Left ventricle myocardium inferior (tissue), 1 donor: ENCODE data around the gene C5orf52. TPM values are rescaled to one million over a fixed set of nuclear protein-coding genes. Genes with fewer than 3 reads are reported as not detected.
A peak's percentile ranks its signal among the peaks of the same experiment; 100 is the strongest.
"Not testable (repeated sequence)": the region's sequence is repeated elsewhere in the genome, so short reads cannot be mapped to it uniquely, and the experiment has no call there.

ENCODE experiments used
- DNase-seq: peaks from one replicate; pipeline ENCODE4 v3.0.0-alpha.2; 2020
- H3K27ac ChIP-seq: fragments of 200-600 bp; replicated peaks from 2 replicates; pipeline ENCODE4 v1.8.0; 2021
- H3K27me3 ChIP-seq: fragments of 200-600 bp; 2 replicates; pipeline ENCODE4 v1.8.0; 2021; ENCODE audit warnings: low read depth
- H3K36me3 ChIP-seq: fragments of 200-600 bp; 2 replicates; pipeline ENCODE4 v1.8.0; 2021
- H3K4me1 ChIP-seq: fragments of 200-600 bp; 2 replicates; pipeline ENCODE4 v1.8.0; 2021
- H3K4me3 ChIP-seq: fragments of 200-600 bp; 2 replicates; pipeline ENCODE4 v1.8.0; 2021; ENCODE audit warnings: mild to moderate bottlenecking, moderate library complexity
- H3K9me3 ChIP-seq: fragments of 200-600 bp; replicated peaks from 2 replicates; pipeline ENCODE4 v1.8.0; 2021
- CTCF ChIP-seq: fragments of 200-600 bp; IDR thresholded peaks from 2 replicates; pipeline ENCODE4 v1.8.0; 2021; ENCODE audit warnings: antibody characterized with exemption, mild to moderate bottlenecking, borderline replicate concordance
- intact Hi-C: fragments of 100-400 bp; cut with micrococcal nuclease; formaldehyde crosslinking; loops from one replicate; pipeline ENCODE4 v1.11.0; 2022
- total RNA-seq: library from RNA; stranded (reverse); fragmentation: NEBNext Ultra II Directional; extraction: Animal tissue kit (Norgen Biotek cat#: 25700); gene quantifications from one replicate; pipeline ENCODE4 v1.2.1, GENCODE V29; 2021
- donor health status: DM: no; HTN: yes; CAD: no; lungs with severe emphysema.

Gene C5orf52
- total RNA-seq, 1 donor from 2014 or later = not detected

DNA sequence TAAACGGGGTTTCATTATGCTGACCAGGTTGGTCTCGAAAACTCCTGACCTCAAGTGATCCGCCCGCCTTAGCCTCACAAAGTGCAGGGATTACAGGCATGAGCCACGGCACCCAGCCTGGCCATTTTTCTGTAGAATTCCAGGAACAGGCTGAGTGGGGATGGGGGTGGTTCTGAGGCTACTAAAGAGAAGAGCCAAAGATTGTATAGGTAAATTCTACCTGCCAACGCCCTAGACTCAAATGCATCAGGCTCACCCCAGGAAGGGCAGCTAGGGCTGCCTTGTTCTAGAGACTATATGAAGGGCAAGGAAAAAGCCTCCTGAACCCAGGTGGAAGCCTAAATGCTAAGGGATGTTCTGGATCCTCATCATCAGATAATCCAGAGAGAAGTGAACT, 1.6 kb upstream of the C5orf52 start:
- Histone ChIP-seq H3K9me3 (no peaks in the 10 kb centered on the region), H3K36me3 (no peaks in the 10 kb centered on the region), H3K4me1 (peaks cover 16% of the 10 kb centered on the region), H3K4me3 (no peak overlapping the region), H3K27ac (no peak overlapping the region), H3K27me3 (peaks cover 33% of the 10 kb centered on the region)
- TF ChIP-seq CTCF = no peak
- intact Hi-C loops = no loop called here
- no peak for DNase-seq

DNA sequence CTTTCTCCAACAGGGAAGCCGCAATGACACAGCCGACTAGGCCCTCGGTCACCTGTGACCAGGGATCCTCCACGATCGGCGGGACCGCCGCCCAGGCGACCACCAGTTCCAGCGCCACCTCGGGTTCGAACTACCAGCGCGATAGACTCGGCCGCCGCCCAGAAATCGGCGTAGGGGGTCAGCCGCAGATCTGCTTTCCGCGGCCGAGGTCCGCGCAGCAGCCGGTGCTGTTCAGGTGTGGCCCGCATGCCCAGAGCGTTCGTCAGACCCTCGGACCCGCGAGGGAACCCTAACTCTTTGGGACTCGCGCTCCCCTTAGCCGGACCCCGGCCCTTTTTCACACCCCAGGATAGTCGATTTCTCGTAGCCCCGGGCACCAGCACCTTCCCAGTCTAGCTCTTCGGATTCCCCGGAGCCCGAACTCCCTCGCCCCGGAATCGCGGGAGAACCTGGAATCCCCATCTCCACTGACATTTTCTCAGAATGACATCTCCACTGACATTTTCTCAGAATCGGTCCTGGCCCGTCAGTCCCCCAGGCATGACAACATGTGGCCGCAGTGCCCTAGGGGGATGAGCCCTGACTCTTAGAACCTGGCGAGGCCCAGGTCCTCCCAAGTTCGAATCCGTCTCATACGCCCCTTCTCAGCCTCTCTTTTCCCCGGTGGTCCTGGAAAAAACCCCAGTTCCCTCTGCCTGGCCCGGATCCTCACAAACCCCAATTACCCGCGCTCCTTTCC, 428 bp downstream of the C5orf52 start:
- Histone ChIP-seq H3K4me1 (peaks cover 16% of the 10 kb centered on the region), H3K27me3 (peaks cover 33% of the 10 kb centered on the region), H3K27ac (no peak overlapping the region), H3K4me3 (peak overlapping the region; percentile 75), H3K9me3 (no peaks in the 10 kb centered on the region), H3K36me3 (no peaks in the 10 kb centered on the region)
- DNase-seq = no peak
- no peak for TF ChIP-seq CTCF
- intact Hi-C loops = no loop called here

GRCh38 chr5:157672976-157673375, 1.6 kb downstream of the C5orf52 start:
- DNase-seq = no peak
- peaks cover 16% of the 10 kb centered on the region for H3K4me1 ChIP-seq
- H3K36me3 ChIP-seq = no peaks in the 10 kb centered on the region
- H3K4me3 ChIP-seq = no peak overlapping the region
- no peak overlapping the region for H3K27ac ChIP-seq
- peaks cover 33% of the 10 kb centered on the region for H3K27me3 ChIP-seq
- intact Hi-C loops = no loop called here
- H3K9me3 ChIP-seq = no peaks in the 10 kb centered on the region
- no peak for TF ChIP-seq CTCF

DNA sequence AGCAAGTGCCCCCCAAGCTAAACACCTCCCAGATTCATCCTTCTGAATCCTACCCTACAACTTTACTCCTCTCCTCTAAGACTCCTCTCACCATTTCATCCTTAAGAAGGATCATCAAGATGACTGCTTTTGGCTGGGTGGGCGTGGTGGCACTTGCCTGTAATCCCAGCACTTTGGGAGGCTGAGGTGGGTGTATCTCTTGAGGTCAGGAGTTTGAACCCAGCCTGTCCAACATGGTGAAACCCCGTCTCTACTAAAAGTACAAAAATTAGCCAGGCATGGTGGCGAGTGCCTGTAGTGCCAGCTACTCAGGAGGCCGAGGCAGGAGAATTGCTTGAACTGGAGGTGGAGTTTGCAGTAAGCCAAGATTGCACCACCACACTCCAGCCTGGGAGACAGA, 3.0 kb downstream of the C5orf52 start:
- H3K36me3 ChIP-seq, intact Hi-C loops, DNase-seq, H3K27ac ChIP-seq, H3K4me3 ChIP-seq, H3K9me3 ChIP-seq: not testable (repeated sequence)
- peaks cover 16% of the 10 kb centered on the region for H3K4me1 ChIP-seq
- peaks cover 32% of the 10 kb centered on the region for H3K27me3 ChIP-seq

DNA sequence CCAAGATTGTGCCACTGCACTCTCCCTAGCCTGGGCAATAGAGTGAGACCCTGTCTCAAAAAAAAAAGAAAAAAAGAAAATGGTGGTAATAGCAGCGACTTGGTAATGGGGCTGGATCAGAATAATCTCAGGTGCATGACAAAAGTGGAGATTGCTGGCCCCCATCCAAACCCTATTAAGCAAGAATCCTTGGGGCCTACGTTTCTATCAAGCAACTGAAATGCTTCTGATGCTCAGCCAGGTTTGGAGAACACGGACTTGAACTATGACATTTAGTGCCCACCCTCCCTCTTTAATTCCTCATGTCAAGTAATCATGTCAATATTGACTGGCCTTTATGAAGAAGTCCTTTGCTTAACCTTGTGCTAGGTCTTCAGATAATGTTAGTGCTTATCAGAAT, 6.6 kb downstream of the C5orf52 start:
- DNase-seq = no peak
- Histone ChIP-seq H3K9me3 (no peaks in the 10 kb centered on the region), H3K36me3 (no peaks in the 10 kb centered on the region), H3K27me3 (no peaks in the 10 kb centered on the region), H3K4me1 (no peaks in the 10 kb centered on the region), H3K27ac (no peak overlapping the region), H3K4me3 (no peak overlapping the region)
- no peak for TF ChIP-seq CTCF
- intact Hi-C loops = no loop called here

DNA sequence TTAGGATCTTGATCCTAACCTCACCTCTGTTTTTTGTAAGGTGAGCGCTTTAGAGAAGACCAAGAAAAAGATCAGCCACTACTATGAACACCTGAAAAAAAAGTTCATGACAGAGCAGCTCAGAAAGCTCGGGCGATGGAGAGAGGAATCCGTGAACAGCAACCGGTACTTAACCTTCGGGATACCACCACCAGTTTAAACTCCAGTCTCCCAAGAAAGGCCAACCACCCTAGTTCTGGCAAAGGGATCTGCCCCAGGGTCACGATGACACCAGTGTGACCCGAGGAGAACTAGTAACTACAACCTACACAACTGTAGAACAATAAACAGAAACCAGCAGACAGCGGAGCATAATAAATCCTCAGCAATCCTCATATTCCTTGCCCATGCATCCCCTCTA, 8.5 kb downstream of the C5orf52 start:
- Histone ChIP-seq H3K9me3 (no peaks in the 10 kb centered on the region), H3K27me3 (no peaks in the 10 kb centered on the region), H3K4me1 (no peaks in the 10 kb centered on the region), H3K27ac (no peak overlapping the region), H3K36me3 (no peaks in the 10 kb centered on the region), H3K4me3 (no peak overlapping the region)
- TF ChIP-seq CTCF = no peak
- DNase-seq = no peak
- intact Hi-C loops = no loop called here
